GM19238 (cell line): Measurements from ENCODE around the gene KRTAP5-8.
"Not testable (repeated sequence)": the region's sequence is repeated elsewhere in the genome, so short reads cannot be mapped to it uniquely, and the experiment has no call there.

Experiments
- DNase-seq: peaks from one replicate; pipeline ENCODE4 v3.0.0; 2011; ENCODE audit warnings: low spot score; ENCODE audit not compliant: insufficient read length

The KRTAP5-8 gene

GRCh38 chr11:71537977-71538665 is at the start of gene KRTAP5-8:
Gene KRTAP5-8 (plus strand): TSS chr11:71538025. CDS start chr11:71538056, 31 bp downstream.
- not testable (repeated sequence) for DNase-seq

GRCh38 chr11:71488681-71489270 is 49.0 kb upstream of the KRTAP5-8 start:
- DNase-seq = no peak

GRCh38 chr11:71489311-71490043 is 48.3 kb upstream of the KRTAP5-8 start:
- peak; percentile 55 for DNase-seq

- DNase-seq = no peak
Observed at GRCh38 chr11:71490044-71490730, 47.6 kb upstream of the KRTAP5-8 start.

- no peak for DNase-seq
Observed at GRCh38 chr11:71490731-71491390, 47.0 kb upstream of the KRTAP5-8 start.

- DNase-seq = no peak
Observed at GRCh38 chr11:71491531-71491930, 46.3 kb upstream of the KRTAP5-8 start.

GRCh38 chr11:71491940-71492339 is 45.9 kb upstream of the KRTAP5-8 start:
- DNase-seq = no peak

- DNase-seq = no peak
Observed at GRCh38 chr11:71495286-71496230, 42.3 kb upstream of the KRTAP5-8 start.

- no peak for DNase-seq
Observed at GRCh38 chr11:71496421-71496820, 41.4 kb upstream of the KRTAP5-8 start.

- DNase-seq = no peak
Observed at GRCh38 chr11:71498091-71498490, 39.7 kb upstream of the KRTAP5-8 start.

- DNase-seq = no peak
Observed at GRCh38 chr11:71499125-71499524, 38.7 kb upstream of the KRTAP5-8 start.

- no peak for DNase-seq
Observed at GRCh38 chr11:71499546-71499945, 38.3 kb upstream of the KRTAP5-8 start.

GRCh38 chr11:71500601-71501021 is 37.2 kb upstream of the KRTAP5-8 start:
- DNase-seq = no peak

- no peak for DNase-seq
Observed at GRCh38 chr11:71501071-71501985, 36.5 kb upstream of the KRTAP5-8 start.

- no peak for DNase-seq
Observed at GRCh38 chr11:71502026-71502425, 35.8 kb upstream of the KRTAP5-8 start.

- no peak for DNase-seq
Observed at GRCh38 chr11:71502871-71503435, 34.9 kb upstream of the KRTAP5-8 start.

GRCh38 chr11:71504531-71504930 is 33.3 kb upstream of the KRTAP5-8 start:
- DNase-seq = no peak

- no peak for DNase-seq
Observed at GRCh38 chr11:71505001-71505400, 32.8 kb upstream of the KRTAP5-8 start.

GRCh38 chr11:71505781-71506180 is 32.0 kb upstream of the KRTAP5-8 start:
- DNase-seq = no peak
